Endothelial cell (in vitro differentiated cells): ENCODE data around the gene ESPL1. TPM values are rescaled to one million over a fixed set of nuclear protein-coding genes. Genes with fewer than 3 reads are reported as not detected.

Source experiments
- DNase-seq: peaks from one replicate; pipeline ENCODE4 v3.0.0; 2021; ENCODE audit warnings: low spot score
- H3K27ac Mint-ChIP-seq: one replicate; pipeline ENCODE4 v1.8.0; 2021; ENCODE audit warnings: mixed read lengths, inconsistent platforms; ENCODE audit not compliant: unreplicated experiment
- H3K27me3 Mint-ChIP-seq: one replicate; pipeline ENCODE4 v1.8.0; 2021; ENCODE audit warnings: mild to moderate bottlenecking, moderate library complexity, mixed read lengths, inconsistent platforms; ENCODE audit not compliant: unreplicated experiment
- H3K36me3 Mint-ChIP-seq: one replicate; pipeline ENCODE4 v1.8.0; 2021; ENCODE audit warnings: mild to moderate bottlenecking, low read depth, mixed read lengths, inconsistent platforms; ENCODE audit not compliant: unreplicated experiment
- H3K4me1 Mint-ChIP-seq: one replicate; pipeline ENCODE4 v1.8.0; 2021; ENCODE audit warnings: mild to moderate bottlenecking, mixed read lengths, inconsistent platforms; ENCODE audit not compliant: unreplicated experiment
- H3K4me3 Mint-ChIP-seq: one replicate; pipeline ENCODE4 v1.8.0; 2021; ENCODE audit warnings: mild to moderate bottlenecking, mixed read lengths, inconsistent platforms; ENCODE audit not compliant: unreplicated experiment
- H3K9me3 Mint-ChIP-seq: one replicate; pipeline ENCODE4 v1.8.0; 2021; ENCODE audit warnings: mixed read lengths, inconsistent platforms; ENCODE audit not compliant: unreplicated experiment
- CTCF ChIP-seq: fragments of 200-600 bp; sonication (generic); IDR thresholded peaks from one replicate; pipeline ENCODE4 v1.5.0; 2021; ENCODE audit warnings: antibody characterized with exemption; ENCODE audit not compliant: unreplicated experiment
- total RNA-seq: library from RNA; stranded (reverse); fragmentation: NEBNext Ultra II Directional; extraction: Animal tissue kit (Norgen Biotek cat#: 25700); gene quantifications from one replicate; pipeline ENCODE4 v1.2.1, GENCODE V29; 2021; ENCODE audit not compliant: unreplicated experiment

Gene ESPL1
- total RNA-seq, 1 donor from 2014 or later, result 11.8 TPM

- Mint-ChIP-seq H3K36me3 (peaks cover 9% of the 10 kb centered on the region), H3K27ac (peak overlapping the region; percentile 85), H3K4me3 (peak overlapping the region; percentile 87), H3K9me3 (no peaks in the 10 kb centered on the region), H3K4me1 (peaks cover 36% of the 10 kb centered on the region), H3K27me3 (peaks cover 12% of the 10 kb centered on the region)
- TF ChIP-seq CTCF, result peak; percentile 63
- peak; percentile 88 for DNase-seq
These were observed 56.8 kb downstream of the ESPL1 start for GRCh38 chr12:53324779-53325510.

GRCh38 chr12:53325511-53326061 lies 57.5 kb downstream of the ESPL1 start:
- Mint-ChIP-seq H3K36me3 (peaks cover 9% of the 10 kb centered on the region), H3K27ac (no peak overlapping the region), H3K4me3 (peak overlapping the region; percentile 85), H3K9me3 (no peaks in the 10 kb centered on the region), H3K27me3 (peaks cover 12% of the 10 kb centered on the region), H3K4me1 (peaks cover 34% of the 10 kb centered on the region)
- DNase-seq, result peak; percentile 56
- TF ChIP-seq CTCF, result no peak

GRCh38 chr12:53326460-53327185 lies 58.5 kb downstream of the ESPL1 start:
- Mint-ChIP-seq H3K36me3 (peaks cover 9% of the 10 kb centered on the region), H3K27me3 (peaks cover 12% of the 10 kb centered on the region), H3K27ac (peak overlapping the region; percentile 36), H3K9me3 (no peaks in the 10 kb centered on the region), H3K4me3 (peak overlapping the region; percentile 85), H3K4me1 (peaks cover 28% of the 10 kb centered on the region)
- TF ChIP-seq CTCF, result no peak
- no peak for DNase-seq

- TF ChIP-seq CTCF, result peak; percentile 33
- H3K27me3 Mint-ChIP-seq, result peaks cover 12% of the 10 kb centered on the region
- no peak for DNase-seq
These were observed 59.4 kb downstream of the ESPL1 start for GRCh38 chr12:53327435-53328042.

More at GRCh38 chr12:53327435-53328042, 59.4 kb downstream of the ESPL1 start:
- Mint-ChIP-seq H3K4me3 (no peak overlapping the region), H3K27ac (peak overlapping the region; percentile 21), H3K36me3 (peaks cover 9% of the 10 kb centered on the region), H3K9me3 (no peaks in the 10 kb centered on the region), H3K4me1 (peaks cover 29% of the 10 kb centered on the region)
